H1 (cell line): Measurements from ENCODE around the gene NID2. TPM values are rescaled to one million over a fixed set of nuclear protein-coding genes. Genes with fewer than 3 reads are reported as not detected.

ENCODE experiments used
- CTCF ChIA-PET: fragments of 300-600 bp; sonication (Branson Sonifier 250); formaldehyde crosslinking; loops from one replicate; lab custom pipeline; 2021; ENCODE audit not compliant: partially characterized antibody; lab: Charles Lee
- POLR2A ChIA-PET: fragments of 300-600 bp; sonication (Branson Sonifier 250); formaldehyde crosslinking; loops from one replicate; lab custom pipeline; 2021; ENCODE audit warnings: inconsistent platforms; ENCODE audit not compliant: partially characterized antibody; lab: Charles Lee
- DNase-seq, 2 experiments: peaks; one replicate each; pipeline versions ENCODE4 v3.0.0 to v3.0.0-alpha.2; 2010 to 2022; ENCODE audit warnings: low spot score in 2 of 2, low read depth in 1 of 2, mixed read lengths in 1 of 2
- FAIRE-seq: peaks from 2 replicates; lab custom pipeline; 2011; peaks lifted over from hg19 to GRCh38; lab: Jason Lieb, UNC
- H2AFZ ChIP-seq: 2 replicates; pipeline ENCODE4 v1.8.1; 2012; ENCODE audit warnings: low read length, inconsistent platforms
- H2AK5ac ChIP-seq: 2 replicates; pipeline ENCODE4 v1.6.1; 2013; ENCODE audit warnings: low read depth, low read length
- H2BK120ac ChIP-seq: replicated peaks from 2 replicates; pipeline ENCODE3; 2013; ENCODE audit warnings: low read depth, low read length, inconsistent platforms
- H2BK12ac ChIP-seq: 2 replicates; pipeline ENCODE4 v1.6.1; 2013; ENCODE audit warnings: low read depth, low read length
- H2BK15ac ChIP-seq: 2 replicates; pipeline ENCODE4 v1.6.1; 2013; ENCODE audit warnings: low read length
- H2BK20ac ChIP-seq: 2 replicates; pipeline ENCODE4 v1.6.1; 2013; ENCODE audit warnings: low read length
- H2BK5ac ChIP-seq: 2 replicates; pipeline ENCODE4 v1.6.1; 2013; ENCODE audit warnings: low read depth, low read length
- H3K14ac ChIP-seq: 2 replicates; pipeline ENCODE4 v1.6.1; 2013; ENCODE audit warnings: inconsistent platforms; ENCODE audit not compliant: insufficient read length
- H3K18ac ChIP-seq: 2 replicates; pipeline ENCODE4 v1.6.1; 2013; ENCODE audit warnings: low read length; ENCODE audit errors: extremely low read depth
- H3K23ac ChIP-seq: 2 replicates; pipeline ENCODE4 v1.6.1; 2013; ENCODE audit warnings: inconsistent platforms; ENCODE audit not compliant: insufficient read length
- H3K23me2 ChIP-seq: 2 replicates; pipeline ENCODE4 v1.6.1; 2013; ENCODE audit warnings: low read depth, low read length
- H3K27ac ChIP-seq: 2 replicates; pipeline ENCODE4 v1.6.1; 2011; ENCODE audit warnings: low read depth, low read length, inconsistent platforms
- H3K27me3 ChIP-seq, 4 experiments: replicated peaks in 1 of 4; 1 replicate in 1 of 4; 2 replicates in 3 of 4; pipeline versions ENCODE4 v1.6.1 to v1.8.1; 2011 to 2013; ENCODE audit warnings: low read length in 3 of 4, mild to moderate bottlenecking in 3 of 4, inconsistent platforms in 2 of 4, mixed read lengths in 2 of 4, moderate library complexity in 1 of 4; ENCODE audit not compliant: control insufficient read depth in 3 of 4, insufficient read depth in 3 of 4; ENCODE audit errors: extremely low read depth in 1 of 4
- H3K36me3 ChIP-seq, 4 experiments: 2 replicates each; pipeline versions ENCODE4 v1.6.1 to v1.8.1; 2011 to 2013; ENCODE audit warnings: mild to moderate bottlenecking in 4 of 4, low read length in 3 of 4, moderate library complexity in 2 of 4, control low read depth in 1 of 4, inconsistent platforms in 1 of 4; ENCODE audit not compliant: insufficient read depth in 4 of 4, control insufficient read depth in 2 of 4
- H3K4ac ChIP-seq: replicated peaks from 2 replicates; pipeline ENCODE3; 2013; ENCODE audit warnings: low read length, low read depth, mixed read lengths, inconsistent platforms; ENCODE audit not compliant: insufficient read length
- H3K4me1 ChIP-seq, 4 experiments: replicated peaks in 1 of 4; 1 replicate in 1 of 4; 2 replicates in 3 of 4; pipeline versions ENCODE4 v1.6.1 to v1.8.1; 2011 to 2013; ENCODE audit warnings: low read length in 3 of 4, inconsistent platforms in 2 of 4, mixed read lengths in 1 of 4; ENCODE audit not compliant: insufficient read depth in 4 of 4, control insufficient read depth in 3 of 4
- H3K4me2 ChIP-seq, 2 experiments: 2 replicates each; pipeline versions ENCODE4 v1.6.1 to v1.8.1; 2011 to 2013; ENCODE audit warnings: low read depth in 2 of 2, low read length in 2 of 2, control low read depth in 1 of 2, inconsistent platforms in 1 of 2, mild to moderate bottlenecking in 1 of 2; ENCODE audit not compliant: insufficient read depth in 1 of 2
- H3K4me3 ChIP-seq, 4 experiments: fragments of 200-600, 300-600 bp in 1 of 4; sonication (generic), shearing (Covaris generic), sonication (Bioruptor Twin) in 1 of 4; 2 replicates each; pipeline versions ENCODE4 v1.5.1 to v1.8.1; 2011 to 2016; ENCODE audit warnings: low read length in 4 of 4, low read depth in 3 of 4, control low read depth in 2 of 4, inconsistent platforms in 2 of 4, mild to moderate bottlenecking in 2 of 4, mixed read lengths in 1 of 4, moderate library complexity in 1 of 4; ENCODE audit not compliant: insufficient read depth in 2 of 4; ENCODE audit errors: extremely low read depth in 1 of 4
- H3K56ac ChIP-seq: replicated peaks from 2 replicates; pipeline ENCODE3; 2013; ENCODE audit warnings: low read depth, mild to moderate bottlenecking, mixed read lengths, low read length, inconsistent platforms; ENCODE audit not compliant: insufficient read length
- H3K79me1 ChIP-seq: 2 replicates; pipeline ENCODE4 v1.6.1; 2013; ENCODE audit warnings: low read depth, low read length, control low read depth
- H3K79me2 ChIP-seq, 2 experiments: 2 replicates each; pipeline versions ENCODE4 v1.6.1 to v1.8.1; 2012 to 2013; ENCODE audit warnings: low read length in 2 of 2, mild to moderate bottlenecking in 2 of 2, inconsistent platforms in 1 of 2; ENCODE audit not compliant: insufficient read depth in 2 of 2, control insufficient read depth in 1 of 2
- H3K9ac ChIP-seq, 4 experiments: replicated peaks in 1 of 4; 1 replicate in 1 of 4; 2 replicates in 3 of 4; pipeline versions ENCODE4 v1.6.1 to v1.8.1; 2011 to 2013; ENCODE audit warnings: low read depth in 3 of 4, low read length in 3 of 4, control low read depth in 2 of 4, mild to moderate bottlenecking in 2 of 4, moderate library complexity in 2 of 4, inconsistent platforms in 1 of 4; ENCODE audit errors: extremely low read depth in 1 of 4
- H3K9me3 ChIP-seq, 2 experiments: 2 replicates each; pipeline versions ENCODE4 v1.6.1 to v1.8.1; 2012 to 2013; ENCODE audit warnings: mild to moderate bottlenecking in 2 of 2, moderate library complexity in 2 of 2, control low read depth in 1 of 2, inconsistent platforms in 1 of 2, low read depth in 1 of 2, low read length in 1 of 2, mixed read lengths in 1 of 2; ENCODE audit not compliant: insufficient read depth in 2 of 2
- H4K20me1 ChIP-seq, 2 experiments: replicated peaks in 1 of 2; 2 replicates each; pipeline versions ENCODE3 to v1.8.1; 2011 to 2013; ENCODE audit warnings: inconsistent platforms in 2 of 2, low read length in 2 of 2, mild to moderate bottlenecking in 1 of 2; ENCODE audit not compliant: insufficient read depth in 2 of 2, control insufficient read depth in 1 of 2
- H4K5ac ChIP-seq: 2 replicates; pipeline ENCODE4 v1.6.1; 2013; ENCODE audit warnings: low read length, low read depth, mixed read lengths, inconsistent platforms; ENCODE audit not compliant: insufficient read length
- H4K8ac ChIP-seq: 2 replicates; pipeline ENCODE4 v1.8.0; 2013; ENCODE audit warnings: mild to moderate bottlenecking, moderate library complexity, low read length, inconsistent platforms; ENCODE audit not compliant: insufficient read depth; ENCODE audit errors: extremely low read depth
- H4K91ac ChIP-seq: replicated peaks from 2 replicates; pipeline ENCODE3; 2013; ENCODE audit warnings: low read length, mixed read lengths, inconsistent platforms; ENCODE audit not compliant: insufficient read length
- CEBPB ChIP-seq: IDR thresholded peaks from 2 replicates; pipeline ENCODE4 v1.6.1; 2012; ENCODE audit warnings: low read depth, low read length
- CHD1 ChIP-seq: IDR thresholded peaks from 2 replicates; pipeline ENCODE4 v1.6.1; 2012; ENCODE audit warnings: low read depth, low read length, improper control_type of control experiment
- CHD2 ChIP-seq: IDR thresholded peaks from 2 replicates; pipeline ENCODE4 v1.6.1; 2012; ENCODE audit warnings: low read length, improper control_type of control experiment
- GABPA ChIP-seq: IDR thresholded peaks from 2 replicates; pipeline ENCODE4 v1.6.1; 2011; ENCODE audit warnings: mild to moderate bottlenecking, low read length, moderate library complexity, borderline replicate concordance; ENCODE audit not compliant: insufficient read depth
- JUN ChIP-seq: IDR thresholded peaks from 2 replicates; pipeline ENCODE4 v1.6.1; 2011; ENCODE audit warnings: low read depth, mild to moderate bottlenecking, improper control_type of control experiment, low read length
- JUND ChIP-seq: IDR thresholded peaks from 2 replicates; pipeline ENCODE4 v1.6.1; 2011; ENCODE audit warnings: mild to moderate bottlenecking, improper control_type of control experiment, low read length
- MAFK ChIP-seq: IDR thresholded peaks from 2 replicates; pipeline ENCODE4 v1.6.1; 2012; ENCODE audit warnings: low read depth, mild to moderate bottlenecking, improper control_type of control experiment, low read length
- NANOG ChIP-seq: IDR thresholded peaks from 2 replicates; pipeline ENCODE4 v1.6.1; 2011; ENCODE audit warnings: low read length, low read depth, mild to moderate bottlenecking, inconsistent platforms; ENCODE audit not compliant: insufficient read depth, poor library complexity, severe bottlenecking
- SIRT6 ChIP-seq: IDR thresholded peaks from one replicate; pipeline ENCODE4 v1.7.1; 2012; ENCODE audit warnings: low read length, inconsistent platforms
- SIX5 ChIP-seq: IDR thresholded peaks from 2 replicates; pipeline ENCODE4 v1.6.1; 2011; ENCODE audit warnings: mild to moderate bottlenecking, low read depth, low read length
- TAF1 ChIP-seq: IDR thresholded peaks from 2 replicates; pipeline ENCODE4 v1.6.1; 2011; ENCODE audit warnings: mild to moderate bottlenecking, low read depth, low read length
- WGBS, 2 experiments: shearing (Covaris generic) in 1 of 2; methylation state at CpG; one replicate each; pipeline versions ENCODE4 v1.1.6 to v1.1.7; 2013 to 2015; ENCODE audit warnings: low lambda C conversion rate in 2 of 2, mixed read lengths in 2 of 2, inconsistent platforms in 1 of 2, low coverage in 1 of 2, missing lambda C conversion rate in 1 of 2; ENCODE audit not compliant: insufficient replicate concordance in 2 of 2, insufficient coverage in 1 of 2, insufficient read length in 1 of 2; ENCODE audit errors: extremely low coverage in 1 of 2, missing lambda C conversion rate in 1 of 2; 5-methylcytosine and 5-hydroxymethylcytosine counted together
- polyA plus RNA-seq, 7 experiments: library from polyadenylated mRNA; depleted of rRNA in 3 of 7; stranded (reverse) in 5 of 7; unstranded in 2 of 7; fragments of >200 nt in 5 of 7; fragments of 200-250 nt in 2 of 7; gene quantifications; 1 replicate in 5 of 7; 2 replicates in 1 of 7; 4 replicates in 1 of 7; pipeline versions ENCODE4 v1.2.1 to v1.2.3, GENCODE V29; 2011 to 2013; ENCODE audit warnings: missing spikeins in 2 of 7, mixed read lengths in 2 of 7
- total RNA-seq: library from RNA; stranded (reverse); fragmentation: NEBNext Ultra II Directional; extraction: Animal tissue kit (Norgen Biotek cat#: 25700); gene quantifications from 2 replicates; pipeline ENCODE4 v1.2.1, GENCODE V29; 2021

Gene NID2
- total and polyA plus RNA-seq, 2 of the 8 experiments (the other 6 are each of a cell fraction or from before 2014, with no cell fraction given): 6.1 to 12.6 TPM

- Histone ChIP-seq H3K23ac (no peak overlapping the region), H4K20me1 (no peaks in the 10 kb centered on the region), H4K8ac (no peak overlapping the region), H2BK5ac (no peak overlapping the region), H3K4me2 (no peak overlapping the region), H3K27ac (no peak overlapping the region), H3K9ac (no peak overlapping the region), H2AK5ac (no peak overlapping the region), H3K18ac (no peak overlapping the region), H3K36me3 (0 out of 8 replicates have a peak, but pooled peaks cover 0 to 2% (median 0%) of the 10 kb centered on the region in 4 experiments), H3K23me2 (no peaks in the 10 kb centered on the region), H2BK15ac (no peak overlapping the region), H4K5ac (no peak overlapping the region), H2BK20ac (no peak overlapping the region), H2AFZ (no peak overlapping the region)
- DNase-seq: no peak
- FAIRE-seq: no peak
- no peak for TF ChIP-seq CEBPB
- TF ChIP-seq MAFK: no peak
- TF ChIP-seq CHD1: no peak
- no peak for TF ChIP-seq GABPA
- TF ChIP-seq JUND: no peak
- TF ChIP-seq SIX5: no peak
- no peak for TF ChIP-seq JUN
- no peak for TF ChIP-seq TAF1
- no peak for TF ChIP-seq SIRT6
- TF ChIP-seq CHD2: no peak
- TF ChIP-seq NANOG: no peak
- TF ChIP-seq, all 59 proteins: peak for 0
- no peaks in the 10 kb centered on the region for H3K79me2 ChIP-seq
- H4K91ac ChIP-seq: no peak overlapping the region
- POLR2A ChIA-PET: no interaction called here
- no peak overlapping the region for H2BK12ac ChIP-seq
- H3K56ac ChIP-seq: no peak overlapping the region
- H2BK120ac ChIP-seq: no peak overlapping the region
- 80% methylated on average over 6 of the region's 6 CpGs; no CpG with 5 or more reads in 1 of the 2 experiments for WGBS, 2 experiments
- H3K4me1 ChIP-seq: no peaks in the 10 kb centered on the region
- CTCF ChIA-PET: interaction anchor here (0.6 to 4.5 kb wide), 6 partner anchors 12 to 1471 kb away, joined by 3 to 25 read pairs (median 4); no protein-coding TSS in a partner anchor
- H3K79me1 ChIP-seq: no peaks in the 10 kb centered on the region
- no peak overlapping the region for H3K4ac ChIP-seq
- H3K27me3 ChIP-seq: no peaks in the 10 kb centered on the region; a peak in 1 of 7 replicates
- no peak overlapping the region for H3K14ac ChIP-seq
- H3K9me3 ChIP-seq: no peaks in the 10 kb centered on the region
- no peak overlapping the region for H3K4me3 ChIP-seq
Measured at GRCh38 chr14:52060080-52060479, 8.8 kb downstream of the NID2 start.
